ENCODE results near the gene POLD3. TPM values are rescaled to one million over a fixed set of nuclear protein-coding genes. Genes with fewer than 3 reads are reported as not detected.

Gene POLD3
- total and polyA plus RNA-seq, 7 experiments from 2014 or later = 8.0 to 40.8 (median 14.7) TPM

DNA sequence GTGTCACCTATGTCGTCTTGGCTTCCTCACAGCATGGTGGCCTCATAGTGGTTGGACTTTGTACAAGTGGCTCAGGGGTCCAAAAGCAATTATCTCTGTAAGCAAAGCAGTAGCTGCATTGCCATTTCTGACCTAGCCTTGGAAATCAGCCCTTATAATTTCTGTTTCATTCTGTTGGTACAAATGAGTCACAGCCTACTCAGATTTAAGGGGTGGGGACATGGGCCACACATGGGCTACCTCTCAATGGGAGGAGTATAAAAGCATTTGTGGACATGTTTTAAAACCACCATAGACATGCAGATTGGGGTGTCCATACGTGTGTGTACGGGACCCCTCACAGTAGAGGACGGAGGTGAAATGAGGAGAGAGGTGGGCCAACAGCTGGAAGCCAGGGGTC lies 97.3 kb downstream of the POLD3 start:
- ATAC-seq = no peak

DNA sequence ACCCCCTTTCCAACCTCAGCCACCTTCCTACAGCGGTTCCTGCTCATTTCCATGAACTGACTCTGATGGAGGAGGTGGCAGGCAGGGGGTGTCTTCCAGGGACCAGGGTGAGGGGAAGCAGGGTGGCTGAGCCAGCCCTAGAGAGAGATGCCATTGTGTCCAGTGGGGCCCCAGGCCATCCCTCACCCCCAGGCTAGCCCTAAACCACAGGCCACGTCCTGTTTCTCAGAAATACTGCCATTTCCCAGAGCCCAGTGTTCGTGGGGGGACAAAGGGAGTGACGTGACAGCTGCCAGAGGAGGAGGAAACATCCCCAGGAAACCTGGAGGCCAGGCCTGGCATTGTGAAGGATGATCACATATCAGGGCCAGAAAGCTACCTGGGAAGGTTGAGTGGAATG lies 99.4 kb downstream of the POLD3 start:
- peaks cover 0 to 3% of the 10 kb centered on the region in 2 donors for H3K27me3 ChIP-seq (ENCODE audit: control insufficient read depth in 2 of 2, insufficient read depth in 2 of 2, low read length in 2 of 2)
- H3K36me3 ChIP-seq (ENCODE audit: control insufficient read depth in 2 of 3, insufficient read depth in 3 of 3, low read length in 3 of 3) = no peaks in the 10 kb centered on the region
- Mint-ChIP-seq H3K27me3 (peaks cover 0 to 14% (median 0%) of the 10 kb centered on the region in 5 donors), H3K27ac (no peak overlapping the region), H3K9me3 (no peaks in the 10 kb centered on the region), H3K4me1 (peaks cover 0 to 4% (median 0%) of the 10 kb centered on the region in 7 donors), H3K36me3 (no peaks in the 10 kb centered on the region), H3K4me3 (no peak overlapping the region)
- no peak for ATAC-seq
- H3K9me3 ChIP-seq (ENCODE audit: control insufficient read depth in 2 of 3, low read length in 3 of 3) = no peaks in the 10 kb centered on the region
- intact Hi-C loops (cut with micrococcal nuclease) = no loop called here
- ChIA-PET CTCF (no interaction called here), POLR2A (no interaction called here)
- H3K4me3 ChIP-seq (ENCODE audit: low read length) = no peak overlapping the region
- H3K27ac ChIP-seq (ENCODE audit: low read depth, low read length) = no peak overlapping the region
- DNase-seq = no peak
- H3K4me1 ChIP-seq (ENCODE audit: control insufficient read depth in 2 of 2, insufficient read depth in 2 of 2, low read length in 2 of 2) = no peaks in the 10 kb centered on the region

More for the DNA sequence above, 97.3 kb downstream of the POLD3 start:
- Histone ChIP-seq H3K27ac (ENCODE audit: low read depth, low read length) (no peak overlapping the region), H3K4me1 (ENCODE audit: control insufficient read depth in 2 of 2, insufficient read depth in 2 of 2, low read length in 2 of 2) (no peaks in the 10 kb centered on the region), H3K27me3 (ENCODE audit: control insufficient read depth in 2 of 2, insufficient read depth in 2 of 2, low read length in 2 of 2) (peaks cover 0 to 3% of the 10 kb centered on the region in 2 donors), H3K4me3 (ENCODE audit: low read length) (no peak overlapping the region), H3K9me3 (ENCODE audit: control insufficient read depth in 2 of 3, low read length in 3 of 3) (no peaks in the 10 kb centered on the region), H3K36me3 (ENCODE audit: control insufficient read depth in 2 of 3, insufficient read depth in 3 of 3, low read length in 3 of 3) (no peaks in the 10 kb centered on the region)
- DNase-seq = no peak
- peaks cover 0 to 2% (median 0%) of the 10 kb centered on the region in 11 donors for H3K9me3 Mint-ChIP-seq
- H3K27me3 Mint-ChIP-seq = peaks cover 0 to 11% (median 9%) of the 10 kb centered on the region in 5 donors
- peaks cover 0 to 6% (median 0%) of the 10 kb centered on the region in 7 donors for H3K4me1 Mint-ChIP-seq
- no peaks in the 10 kb centered on the region for H3K36me3 Mint-ChIP-seq
- POLR2A ChIA-PET = no interaction called here
- CTCF ChIA-PET = interaction anchor here (0.5 kb wide), 1 partner anchor 126 kb away, joined by 3 read pairs; no protein-coding TSS in a partner anchor
- H3K27ac Mint-ChIP-seq = no peak overlapping the region
- H3K4me3 Mint-ChIP-seq = no peak overlapping the region
- intact Hi-C loops (cut with micrococcal nuclease) = no loop called here

Other genes with a start within 250 kb of the POLD3 start
- gene PGM2L1, start 194.1 kb upstream of the POLD3 start, total RNA-seq = 10 to 100 TPM in 2 of 5 experiments, 1 to 10 TPM in 3; 6.5 to 17.7 (median 9.9) TPM
- gene PGM2L1, start 194.1 kb upstream of the POLD3 start, polyA plus RNA-seq = 1 to 10 TPM; 4.2 to 5.9 TPM
- 10 to 100 TPM in 1 of 5 experiments, 1 to 10 TPM in 1, under 1 TPM in 2, not detected in 1; 0.27 to 16.4 (median 0.97) TPM for gene KCNE3, start 125.0 kb upstream of the POLD3 start, total RNA-seq
- gene KCNE3, start 125.0 kb upstream of the POLD3 start, polyA plus RNA-seq = not detected
- gene LIPT2, start 98.9 kb upstream of the POLD3 start, total RNA-seq = 10 to 100 TPM in 2 of 5 experiments, 1 to 10 TPM in 3; 1.9 to 18.2 (median 9.3) TPM
- 10 to 100 TPM; 21.6 to 23.3 TPM for gene LIPT2, start 98.9 kb upstream of the POLD3 start, polyA plus RNA-seq
- gene CHRDL2, start 138.8 kb downstream of the POLD3 start, total RNA-seq = not detected
- not detected for gene CHRDL2, start 138.8 kb downstream of the POLD3 start, polyA plus RNA-seq
- gene RNF169, start 156.3 kb downstream of the POLD3 start, total RNA-seq = 10 to 100 TPM; 17.9 to 25.5 (median 22.2) TPM
- 1 to 10 TPM; 1.1 to 1.6 TPM for gene RNF169, start 156.3 kb downstream of the POLD3 start, polyA plus RNA-seq